Activated CD4-positive, alpha-beta T cell treated with anti-CD3 and anti-CD28 coated beads, Interleukin-2, amount 10 ng/mL, durations not matched to agents 24 days and 14 days (primary cell): ENCODE measurements around the gene MARK2. TPM values are rescaled to one million over a fixed set of nuclear protein-coding genes. Genes with fewer than 3 reads are reported as not detected.

Experiments used
- DNase-seq: peaks from one replicate; pipeline ENCODE4 v3.0.0; 2022
- H3K27ac Mint-ChIP-seq: one replicate; pipeline ENCODE4 v1.8.0; 2022; ENCODE audit warnings: mild to moderate bottlenecking, mixed read lengths
- H3K27me3 Mint-ChIP-seq: one replicate; pipeline ENCODE4 v1.8.0; 2022; ENCODE audit warnings: mixed read lengths
- H3K36me3 Mint-ChIP-seq: one replicate; pipeline ENCODE4 v1.8.0; 2022; ENCODE audit warnings: low read depth, mild to moderate bottlenecking, mixed read lengths
- H3K4me1 Mint-ChIP-seq: one replicate; pipeline ENCODE4 v1.8.0; 2021; ENCODE audit warnings: mixed read lengths
- H3K4me3 Mint-ChIP-seq: one replicate; pipeline ENCODE4 v1.8.0; 2022; ENCODE audit warnings: mild to moderate bottlenecking, moderate library complexity, mixed read lengths
- H3K9me3 Mint-ChIP-seq: one replicate; pipeline ENCODE4 v1.8.0; 2021; ENCODE audit warnings: mixed read lengths
- intact Hi-C: fragments of 100-400 bp; cut with micrococcal nuclease; formaldehyde crosslinking; loops from one replicate; pipeline ENCODE4 v1.15.1; 2023
- total RNA-seq: library from RNA; stranded (reverse); gene quantifications from 2 replicates; pipeline ENCODE4 v1.2.3, GENCODE V29; 2022

The MARK2 gene
- total RNA-seq, 1 donor from 2014 or later: 34.2 TPM

DNA sequence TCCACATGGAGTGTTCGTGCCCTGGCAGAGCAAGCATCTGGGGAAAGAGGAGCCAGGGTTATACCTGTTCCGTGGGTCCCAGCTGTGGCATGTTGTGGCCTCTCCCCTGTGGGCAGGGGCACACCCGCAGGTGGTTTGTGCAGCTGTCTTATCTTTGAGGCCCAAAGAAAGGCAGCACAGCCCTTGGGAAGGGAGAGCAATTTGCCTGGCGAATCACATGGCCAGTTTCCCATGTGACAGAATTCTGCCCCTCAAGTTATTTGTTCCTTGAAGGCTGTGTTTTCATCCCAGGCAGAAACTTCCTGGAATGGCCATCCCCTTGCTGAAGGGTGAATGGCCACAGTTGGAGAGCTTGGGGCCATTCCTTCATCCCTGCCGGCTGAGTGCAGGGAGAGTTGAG, 119.1 kb downstream of the MARK2 start:
- H3K4me1 Mint-ChIP-seq: peaks cover 10% of the 10 kb centered on the region
- no peak overlapping the region for H3K4me3 Mint-ChIP-seq
- H3K27ac Mint-ChIP-seq: no peak overlapping the region
- intact Hi-C loops: no loop called here
- peaks cover 26% of the 10 kb centered on the region for H3K36me3 Mint-ChIP-seq
- no peaks in the 10 kb centered on the region for H3K27me3 Mint-ChIP-seq
- no peaks in the 10 kb centered on the region for H3K9me3 Mint-ChIP-seq
- no peak for DNase-seq

Other genes with a start within 250 kb of the MARK2 start
- gene PLAAT3, start 224.7 kb upstream of the MARK2 start, total RNA-seq: 2.1 and 3.1 TPM in 2 replicates
- gene ATL3, start 167.7 kb upstream of the MARK2 start, total RNA-seq: 38.5 and 39.5 TPM in 2 replicates
- 51.3 and 54.2 TPM in 2 replicates for gene RTN3, start 157.6 kb upstream of the MARK2 start, total RNA-seq
- gene ZFTA, start 70.3 kb upstream of the MARK2 start, total RNA-seq: 3.8 and 5.3 TPM in 2 replicates
- 60.2 and 65.8 TPM in 2 replicates for gene SPINDOC, start 25.7 kb upstream of the MARK2 start, total RNA-seq
- 0.26 and 0.28 TPM in 2 replicates for gene RCOR2, start 78.1 kb downstream of the MARK2 start, total RNA-seq
- 26.1 and 26.9 TPM in 2 replicates for gene NAA40, start 99.9 kb downstream of the MARK2 start, total RNA-seq
- gene COX8A, start 135.5 kb downstream of the MARK2 start, total RNA-seq: 302 TPM in 2 replicates
- 105 and 115 TPM in 2 replicates for gene OTUB1, start 147.3 kb downstream of the MARK2 start, total RNA-seq
- not detected in 2 replicates for gene FLRT1, start 196.8 kb downstream of the MARK2 start, total RNA-seq